C4-2B (cell line): Measurements from ENCODE around the gene PPP1R13B.

Source experiments
- ZFX ChIP-seq: fragments of 450-650 bp; IDR thresholded peaks from 2 replicates; pipeline ENCODE4 v1.6.1; 2017
- TF ChIP-seq, protein P1 (sequence below): fragments of 450-650 bp; conservative IDR thresholded peaks from 2 replicates; pipeline ENCODE4 v1.5.1; 2017; ENCODE audit warnings: mild to moderate bottlenecking

DNA sequence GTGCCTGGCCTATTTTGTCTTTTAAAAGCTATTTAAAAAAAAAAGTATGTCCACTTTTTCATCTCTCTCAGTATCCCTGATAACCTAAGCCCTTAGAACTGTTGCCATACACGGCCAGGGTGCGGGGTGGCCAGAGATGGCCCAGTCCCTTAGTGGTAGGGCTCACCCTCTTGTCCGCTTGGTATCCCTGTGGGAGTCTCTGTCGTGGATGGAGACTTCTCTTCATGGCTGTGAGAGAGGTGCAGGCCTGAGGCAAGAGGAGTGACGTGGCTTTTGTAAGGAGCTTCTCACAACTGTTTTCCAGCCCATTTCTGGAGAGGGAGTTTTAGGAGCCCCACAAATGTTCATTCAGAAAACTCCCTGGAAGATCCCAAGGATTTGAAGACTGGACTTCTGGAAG, 158.9 kb downstream of the PPP1R13B start:
- TF ChIP-seq, protein P1, sequence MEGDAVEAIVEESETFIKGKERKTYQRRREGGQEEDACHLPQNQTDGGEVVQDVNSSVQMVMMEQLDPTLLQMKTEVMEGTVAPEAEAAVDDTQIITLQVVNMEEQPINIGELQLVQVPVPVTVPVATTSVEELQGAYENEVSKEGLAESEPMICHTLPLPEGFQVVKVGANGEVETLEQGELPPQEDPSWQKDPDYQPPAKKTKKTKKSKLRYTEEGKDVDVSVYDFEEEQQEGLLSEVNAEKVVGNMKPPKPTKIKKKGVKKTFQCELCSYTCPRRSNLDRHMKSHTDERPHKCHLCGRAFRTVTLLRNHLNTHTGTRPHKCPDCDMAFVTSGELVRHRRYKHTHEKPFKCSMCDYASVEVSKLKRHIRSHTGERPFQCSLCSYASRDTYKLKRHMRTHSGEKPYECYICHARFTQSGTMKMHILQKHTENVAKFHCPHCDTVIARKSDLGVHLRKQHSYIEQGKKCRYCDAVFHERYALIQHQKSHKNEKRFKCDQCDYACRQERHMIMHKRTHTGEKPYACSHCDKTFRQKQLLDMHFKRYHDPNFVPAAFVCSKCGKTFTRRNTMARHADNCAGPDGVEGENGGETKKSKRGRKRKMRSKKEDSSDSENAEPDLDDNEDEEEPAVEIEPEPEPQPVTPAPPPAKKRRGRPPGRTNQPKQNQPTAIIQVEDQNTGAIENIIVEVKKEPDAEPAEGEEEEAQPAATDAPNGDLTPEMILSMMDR, result no peak
- no peak for TF ChIP-seq ZFX
